Activated gamma-delta T cell treated with Interleukin-2 at 50 U/mL for 16 hours (primary cell): ENCODE results near the gene ZNF697.
A peak's percentile ranks its signal among the peaks of the same experiment; 100 is the strongest.
"Not testable (repeated sequence)": the region's sequence is repeated elsewhere in the genome, so short reads cannot be mapped to it uniquely, and the experiment has no call there.

Experiments used
- DNase-seq: peaks from one replicate; pipeline ENCODE4 v3.0.0-alpha.2; 2020

The ZNF697 gene

GRCh38 chr1:119647734-119648619, at the start of gene ZNF697:
TSS of gene ZNF697 (minus strand) at chr1:119648266. CDS start at chr1:119626100, 22,166 bp downstream.
- peak; percentile 5 for DNase-seq

GRCh38 chr1:119697598-119697997, 49.5 kb upstream of the ZNF697 start:
- no peak for DNase-seq

DNA sequence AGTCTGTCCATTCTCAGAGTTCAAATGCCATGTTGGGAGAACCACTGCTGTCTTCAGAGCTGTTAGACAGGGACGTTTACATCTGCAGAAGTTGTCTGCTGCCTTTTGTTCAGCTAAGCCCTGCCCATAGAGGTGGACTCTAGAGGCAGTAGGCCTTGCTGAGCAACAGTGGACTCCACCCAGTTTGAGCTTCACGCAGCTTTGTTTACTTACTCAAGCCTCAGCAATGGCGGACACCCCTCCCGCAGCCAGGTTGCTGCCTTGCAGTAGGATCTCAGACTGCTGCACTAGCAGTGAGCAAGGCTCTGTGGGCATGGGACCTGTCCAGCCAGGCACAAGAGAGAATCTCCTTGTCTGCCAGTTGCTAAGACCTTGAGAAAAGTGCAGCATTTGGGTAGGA, 48.8 kb upstream of the ZNF697 start:
- not testable (repeated sequence) for DNase-seq

- DNase-seq, result no peak
These were observed 41.4 kb upstream of the ZNF697 start for GRCh38 chr1:119689511-119689910.

- no peak for DNase-seq
These were observed 40.7 kb upstream of the ZNF697 start for GRCh38 chr1:119688810-119689209.

DNA sequence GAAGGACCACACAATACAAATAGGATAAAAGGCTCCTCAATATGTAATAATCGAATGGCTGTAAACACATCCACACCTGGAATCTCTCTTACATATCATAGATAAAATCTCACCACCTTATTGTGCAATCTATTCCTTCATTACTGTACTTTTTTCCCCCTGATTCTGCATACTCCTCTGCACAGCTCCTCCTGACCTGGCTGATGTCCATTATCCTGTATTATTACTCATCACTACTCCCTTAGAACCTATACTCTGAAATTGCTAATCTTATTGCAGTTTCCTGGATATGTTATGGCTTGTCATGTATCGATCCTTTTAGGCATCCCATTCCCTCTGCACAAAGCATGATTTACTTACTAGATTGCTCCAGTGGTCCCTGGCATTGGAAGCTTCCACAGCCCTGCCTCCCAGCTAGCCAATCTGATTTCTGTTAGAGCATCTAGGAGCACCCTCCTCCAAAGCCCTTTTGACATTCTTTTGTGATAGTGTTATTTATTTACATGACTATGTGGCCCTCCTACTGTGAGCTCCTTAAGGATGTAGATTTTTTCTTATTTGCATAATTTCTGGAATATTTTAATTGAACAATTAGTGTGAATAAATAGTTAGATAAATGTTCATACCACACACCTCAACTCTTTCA, 39.5 kb upstream of the ZNF697 start:
- DNase-seq, result no peak

GRCh38 chr1:119686661-119687060, 38.6 kb upstream of the ZNF697 start:
- DNase-seq, result no peak

DNA sequence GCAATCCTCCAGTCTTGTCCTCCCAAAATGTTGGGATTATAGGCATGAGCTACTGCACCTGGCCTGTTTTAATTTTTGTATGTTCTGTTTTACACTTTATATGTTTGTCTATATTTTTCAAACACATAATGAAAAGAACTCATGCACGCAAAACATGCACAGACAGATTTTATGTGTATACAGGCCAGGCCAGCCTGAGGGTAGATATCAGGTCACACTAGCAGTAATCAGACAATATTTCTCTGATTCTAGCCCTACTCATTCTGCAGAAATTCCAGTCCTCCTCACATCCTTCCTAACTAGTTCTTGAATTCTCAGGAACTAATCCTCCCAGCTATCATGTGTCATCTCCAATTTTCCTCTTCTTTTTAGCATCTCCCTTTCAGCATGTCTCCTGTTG, 35.8 kb upstream of the ZNF697 start:
- DNase-seq, result no peak

DNA sequence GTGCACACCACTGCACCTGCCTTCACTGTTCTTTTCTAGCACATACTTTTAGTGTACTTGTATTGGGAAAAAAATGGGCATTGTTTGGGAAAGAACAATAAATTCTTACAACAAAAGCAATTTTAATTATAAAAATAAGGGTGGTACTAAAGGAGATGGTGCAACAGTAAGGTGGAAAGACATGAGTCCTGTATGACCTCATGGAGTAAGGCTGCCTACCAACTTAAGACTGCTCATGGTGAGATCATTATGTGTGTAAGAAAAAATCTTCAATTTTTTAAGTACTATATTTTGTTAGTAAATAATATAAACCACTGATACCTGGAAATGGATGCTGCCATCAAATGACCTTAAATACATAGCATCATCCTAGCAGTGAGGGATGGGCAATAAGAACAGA, 34.1 kb upstream of the ZNF697 start:
- DNase-seq, result no peak

GRCh38 chr1:119681560-119681959, 33.5 kb upstream of the ZNF697 start:
- DNase-seq, result no peak

GRCh38 chr1:119680723-119681122, 32.7 kb upstream of the ZNF697 start:
- no peak for DNase-seq

- no peak for DNase-seq
These were observed 32.1 kb upstream of the ZNF697 start for GRCh38 chr1:119680193-119680592.

DNA sequence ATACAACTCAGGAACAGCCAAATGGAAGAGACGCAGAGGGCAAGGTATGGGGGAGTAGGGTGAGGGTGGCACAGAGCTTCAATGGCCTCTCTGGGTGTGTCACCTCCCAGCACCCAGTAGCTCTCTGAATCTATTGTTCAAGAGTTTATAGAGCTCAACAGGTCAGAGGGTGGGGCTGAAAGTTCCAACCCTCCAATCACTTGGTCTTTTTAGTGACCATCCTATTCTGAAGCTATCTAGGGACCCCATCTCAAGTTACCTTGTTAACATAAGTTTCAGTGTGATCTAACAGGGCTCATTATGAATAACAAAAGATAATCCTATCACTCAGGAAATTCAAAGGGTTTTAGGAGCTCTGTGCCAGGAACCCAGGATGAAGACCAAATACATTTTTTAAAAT, 31.2 kb upstream of the ZNF697 start:
- no peak for DNase-seq

- no peak for DNase-seq
These were observed 28.6 kb upstream of the ZNF697 start for GRCh38 chr1:119676571-119677206.

- DNase-seq, result peak; percentile 54
These were observed 27.6 kb upstream of the ZNF697 start for GRCh38 chr1:119675349-119676345.

DNA sequence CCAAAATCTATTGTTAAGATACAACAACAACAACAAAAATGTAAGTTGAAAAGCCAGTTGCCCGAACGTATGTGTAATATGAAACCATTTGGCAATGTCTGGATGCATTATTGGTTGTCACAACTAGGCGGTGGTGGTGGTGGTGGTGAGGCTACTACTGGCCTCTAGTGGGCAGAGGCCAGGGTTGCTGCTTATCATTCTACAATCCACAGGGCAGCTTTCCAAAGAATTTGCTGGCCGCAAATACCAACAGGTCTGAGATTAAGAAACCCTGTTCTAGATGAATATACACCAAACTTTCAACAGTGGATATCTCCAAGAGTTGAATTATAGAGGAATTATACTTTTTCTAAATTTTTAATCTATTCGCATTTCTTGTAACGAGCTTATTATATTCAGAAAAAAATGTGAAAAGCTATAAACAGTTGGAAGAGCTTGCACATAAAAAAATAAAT, 26.8 kb upstream of the ZNF697 start:
- DNase-seq, result no peak

GRCh38 chr1:119674111-119674526, 26.1 kb upstream of the ZNF697 start:
- DNase-seq, result no peak

- no peak for DNase-seq
These were observed 25.3 kb upstream of the ZNF697 start for GRCh38 chr1:119673171-119673940.

DNA sequence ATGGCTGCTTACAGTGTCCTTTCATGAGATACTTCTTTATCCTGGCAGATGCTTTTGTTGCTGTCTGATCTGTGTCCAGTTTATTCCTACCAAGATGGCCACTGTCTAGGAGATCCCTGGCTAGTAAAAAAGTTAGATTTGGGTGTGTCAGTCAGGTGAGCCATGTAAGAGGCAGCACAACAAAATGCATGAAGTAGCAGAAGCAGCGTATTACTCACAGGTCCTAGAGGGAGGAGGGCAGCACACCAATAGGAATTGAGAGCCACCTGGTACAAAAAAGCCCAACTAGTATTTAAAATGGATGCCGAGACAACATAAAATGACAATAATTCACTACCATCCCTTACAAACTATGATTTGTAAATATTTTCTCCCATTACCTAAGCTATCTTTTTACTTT, 22.8 kb upstream of the ZNF697 start:
- DNase-seq, result no peak

- no peak for DNase-seq
These were observed 19.1 kb upstream of the ZNF697 start for GRCh38 chr1:119667173-119667572.

DNA sequence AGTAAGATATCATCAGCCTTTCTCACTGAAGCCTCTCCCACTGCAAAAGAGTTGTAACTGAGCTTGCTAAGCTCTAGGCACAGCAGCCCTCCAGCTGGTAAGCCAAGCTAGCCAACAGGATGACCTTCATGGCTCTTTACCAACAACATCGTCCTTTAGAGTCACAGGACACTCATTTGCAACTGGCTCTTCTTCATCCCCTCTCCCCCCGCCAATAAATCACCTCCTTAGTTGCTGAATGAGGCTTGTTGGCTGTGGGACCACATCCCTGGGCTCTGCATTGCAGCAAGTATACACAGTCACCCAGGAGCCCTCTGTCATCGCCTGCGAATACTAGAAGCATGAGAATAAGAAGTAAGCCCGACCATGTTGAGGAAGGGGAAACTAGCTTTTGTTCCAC, 16.0 kb upstream of the ZNF697 start:
- no peak for DNase-seq

DNA sequence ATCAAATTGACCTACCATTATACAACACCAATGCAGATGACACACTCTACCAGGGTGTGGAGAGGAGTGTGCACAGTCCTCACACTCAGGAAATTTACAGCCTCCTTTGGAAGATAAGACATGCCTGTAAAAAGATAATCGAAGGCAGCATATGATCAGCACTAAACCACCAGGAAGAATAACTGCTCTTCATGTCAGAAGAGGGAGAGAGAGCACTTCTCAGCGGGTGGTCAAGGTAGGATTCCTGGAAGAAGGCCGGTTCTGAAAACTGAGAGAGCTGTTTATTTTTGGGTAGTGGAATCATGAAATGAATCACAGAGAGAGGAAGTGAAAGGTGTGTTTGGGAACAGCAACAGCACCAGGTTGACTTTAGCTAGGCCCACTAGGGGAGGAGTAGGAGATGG, 14.0 kb upstream of the ZNF697 start:
- no peak for DNase-seq
